GM18867 (cell line): ENCODE measurements around the gene ELOA2.
"Not testable (repeated sequence)": the region's sequence is repeated elsewhere in the genome, so short reads cannot be mapped to it uniquely, and the experiment has no call there.

Experiments used
- ATAC-seq: cut with Tn5 transposase; IDR thresholded peaks from one replicate; pipeline ENCODE4 v1.9.1; 2021; ENCODE audit warnings: mild to moderate bottlenecking, moderate library complexity; ENCODE audit not compliant: unreplicated experiment

The ELOA2 gene

GRCh38 chr18:47022821-47023220 is 12.6 kb downstream of the ELOA2 start:
- ATAC-seq = not testable (repeated sequence)

DNA sequence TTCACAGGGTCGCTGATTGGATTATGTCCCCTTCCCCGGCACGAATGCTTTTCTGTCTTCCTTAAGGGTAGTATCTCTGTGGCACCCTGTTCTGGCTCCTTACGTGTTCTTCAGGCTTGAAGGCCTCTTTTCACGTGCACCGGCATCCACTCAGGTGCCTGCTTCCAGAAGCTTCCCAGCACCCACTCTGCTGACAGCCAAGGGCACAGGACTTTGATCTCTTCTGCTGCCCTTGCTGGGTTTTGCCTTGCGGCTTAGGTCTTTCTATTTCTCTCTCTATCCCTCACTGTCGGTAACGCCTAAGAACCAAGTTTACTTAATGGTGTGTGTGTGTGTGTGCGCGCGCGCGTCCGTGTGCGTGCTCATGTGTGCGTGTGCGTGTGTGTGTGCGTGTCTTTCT is 14.7 kb downstream of the ELOA2 start:
- ATAC-seq = not testable (repeated sequence)

DNA sequence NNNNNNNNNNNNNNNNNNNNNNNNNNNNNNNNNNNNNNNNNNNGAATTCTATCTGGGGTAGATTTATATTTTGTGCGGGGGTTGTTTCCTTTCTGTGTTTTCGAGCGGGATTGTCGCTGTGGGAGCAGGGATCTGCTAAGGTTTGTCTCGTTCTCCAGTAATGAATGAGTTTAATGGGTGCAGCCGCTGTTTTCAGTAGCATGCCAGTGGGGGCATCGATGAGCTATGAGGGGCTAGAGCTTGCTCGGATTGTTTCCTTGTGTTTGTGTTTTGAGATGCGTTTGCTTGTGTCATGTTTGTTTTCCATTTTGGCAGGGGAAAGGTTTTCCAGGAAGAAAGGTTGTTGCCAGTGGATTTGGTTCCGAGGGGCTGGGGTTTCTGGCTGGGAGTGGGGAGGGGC is 15.6 kb downstream of the ELOA2 start:
- ATAC-seq = not testable (repeated sequence)
